GM12865 (cell line): ENCODE data around the gene ELMO3.

Source experiments
- DNase-seq: peaks from one replicate; pipeline ENCODE4 v3.0.0; 2010; ENCODE audit warnings: low read depth
- H3K4me3 ChIP-seq: 2 replicates; pipeline ENCODE4 v1.5.1; 2011; ENCODE audit warnings: mild to moderate bottlenecking, low read depth, low read length, control low read depth
- CTCF ChIP-seq: IDR thresholded peaks from 2 replicates; pipeline ENCODE4 v1.5.1; 2011; ENCODE audit warnings: low read length, control low read depth, low read depth, inconsistent platforms; ENCODE audit not compliant: insufficient read depth; ENCODE audit errors: missing control alignments

The ELMO3 gene

GRCh38 chr16:67246756-67247191 lies 47.8 kb downstream of the ELMO3 start:
- no peak for DNase-seq
- H3K4me3 ChIP-seq = peak overlapping the region; percentile 86
- TF ChIP-seq CTCF = peak; percentile 5

- peak; percentile 98 for DNase-seq
Observed at GRCh38 chr16:67247192-67248072, 48.5 kb downstream of the ELMO3 start, which contains the start of gene FHOD1. FHOD1 (minus strand) TSS chr16:67247481; CDS start chr16:67247410, 71 bp downstream.

GRCh38 chr16:67248073-67248400 lies 49.1 kb downstream of the ELMO3 start:
- DNase-seq = no peak
- H3K4me3 ChIP-seq = peak overlapping the region; percentile 86
- no peak for TF ChIP-seq CTCF

More at GRCh38 chr16:67247192-67248072, 48.5 kb downstream of the ELMO3 start, which contains the start of gene FHOD1:
- TF ChIP-seq CTCF = no peak
- peak within 1 kb of the TSS; percentile 86 for H3K4me3 ChIP-seq

- DNase-seq = peak; percentile 54
- TF ChIP-seq CTCF = no peak
Observed at GRCh38 chr16:67248401-67249177, 49.7 kb downstream of the ELMO3 start, which contains the start of gene SLC9A5. SLC9A5 (plus strand) TSS chr16:67248979; CDS start chr16:67249015, 36 bp downstream.

GRCh38 chr16:67249178-67250044 lies 50.5 kb downstream of the ELMO3 start:
- H3K4me3 ChIP-seq = peak overlapping the region; percentile 86
- DNase-seq = no peak

More at GRCh38 chr16:67248401-67249177, 49.7 kb downstream of the ELMO3 start, which contains the start of gene SLC9A5:
- peak within 1 kb of the TSS; percentile 86 for H3K4me3 ChIP-seq

More at GRCh38 chr16:67249178-67250044, 50.5 kb downstream of the ELMO3 start:
- TF ChIP-seq CTCF = no peak
